Stimulated activated naive B cell treated with anti-CD40 and anti-IgM and Interleukin-4, amounts not matched to agents 10 μg/mL and 1 μg/mL and 100 μg/mL, for 72 hours (primary cell): ENCODE data around the gene ARHGAP11A.

ENCODE experiments used
- ATAC-seq, 2 donors: fragments of 150-1000 bp; cut with Tn5 transposase; replicated peaks; 2 replicates each; pipeline ENCODE4 v1.10.0; 2021; ENCODE audit warnings: moderate library complexity in 1 of 2
- DNase-seq: peaks from one replicate; pipeline ENCODE4 v3.0.0; 2021
- H3K27ac Mint-ChIP-seq: one replicate; pipeline ENCODE4 v1.8.0; 2022; ENCODE audit warnings: mild to moderate bottlenecking, mixed read lengths
- H3K27me3 Mint-ChIP-seq, 2 donors: one replicate each; pipeline ENCODE4 v1.8.0; 2022; ENCODE audit warnings: mixed read lengths in 2 of 2
- H3K36me3 Mint-ChIP-seq, 2 donors: one replicate each; pipeline ENCODE4 v1.8.0; 2022; ENCODE audit warnings: mixed read lengths in 2 of 2, mild to moderate bottlenecking in 1 of 2
- H3K4me1 Mint-ChIP-seq, 2 donors: one replicate each; pipeline ENCODE4 v1.8.0; 2022; ENCODE audit warnings: mixed read lengths in 2 of 2, mild to moderate bottlenecking in 1 of 2
- H3K4me3 Mint-ChIP-seq, 2 donors: one replicate each; pipeline ENCODE4 v1.8.0; 2022; ENCODE audit warnings: mild to moderate bottlenecking in 2 of 2, mixed read lengths in 2 of 2, moderate library complexity in 1 of 2
- H3K9me3 Mint-ChIP-seq, 2 donors: one replicate each; pipeline ENCODE4 v1.8.0; 2022; ENCODE audit warnings: mixed read lengths in 2 of 2, mild to moderate bottlenecking in 1 of 2

ARHGAP11A gene

GRCh38 chr15:32688151-32688639 is 72.9 kb downstream of the ARHGAP11A start:
- no peak for ATAC-seq
- H3K36me3 Mint-ChIP-seq, result no peaks in the 10 kb centered on the region

More at GRCh38 chr15:32688151-32688639, 72.9 kb downstream of the ARHGAP11A start:
- no peak overlapping the region for H3K4me3 Mint-ChIP-seq
- H3K27ac Mint-ChIP-seq, result no peak overlapping the region
- no peak for DNase-seq
- H3K9me3 Mint-ChIP-seq, result peaks cover 4 to 5% of the 10 kb centered on the region in 2 donors
- H3K4me1 Mint-ChIP-seq, result peaks cover 0 to 8% of the 10 kb centered on the region in 2 donors
- H3K27me3 Mint-ChIP-seq, result no peaks in the 10 kb centered on the region
